HG02870 (cell line): ENCODE data around the gene CUL5.
A peak's percentile ranks its signal among the peaks of the same experiment; 100 is the strongest.
"Not testable (repeated sequence)": the region's sequence is repeated elsewhere in the genome, so short reads cannot be mapped to it uniquely, and the experiment has no call there.

Experiments used
- ATAC-seq: cut with Tn5 transposase; IDR thresholded peaks from one replicate; pipeline ENCODE4 v1.9.1; 2021; ENCODE audit warnings: mild to moderate bottlenecking, moderate library complexity; ENCODE audit not compliant: unreplicated experiment

The CUL5 gene

DNA sequence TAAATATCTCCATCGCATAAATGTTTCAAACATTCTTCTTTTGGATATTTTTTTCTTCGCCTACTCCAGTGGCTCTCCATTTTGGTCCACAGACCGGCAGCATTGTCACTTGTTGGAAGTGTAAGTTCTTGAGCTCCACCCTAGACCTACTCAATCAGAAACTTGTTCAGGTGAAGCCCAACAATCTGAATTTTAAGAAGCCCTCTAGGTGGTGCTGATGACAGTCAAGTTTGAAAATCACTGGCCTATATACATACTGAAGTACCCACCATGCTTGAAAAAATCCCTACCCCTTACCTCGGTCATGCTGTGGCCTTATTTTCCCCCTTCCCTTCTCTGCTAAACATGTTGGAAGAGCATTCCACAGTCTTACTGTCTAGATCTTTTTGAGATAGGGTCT is 102.4 kb downstream of the CUL5 start:
- no peak for ATAC-seq

DNA sequence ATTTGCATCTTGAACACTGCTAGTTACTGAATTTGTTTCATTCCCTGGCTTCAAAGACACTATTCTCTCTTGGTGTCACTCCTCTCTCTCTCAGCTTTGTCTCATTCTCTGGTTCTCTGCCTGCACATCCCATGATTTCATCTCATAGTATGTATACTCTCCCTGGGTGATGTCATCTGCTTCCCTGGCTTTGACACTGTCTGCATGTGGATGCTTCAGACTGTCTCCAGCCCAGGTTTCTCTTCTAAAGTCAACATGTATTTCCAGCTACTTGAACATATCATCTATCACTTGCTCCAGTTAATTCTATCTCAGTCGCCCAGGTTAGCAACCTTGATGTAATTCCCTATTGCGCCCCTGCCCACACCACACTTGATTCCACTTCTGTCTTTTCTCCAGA is 103.4 kb downstream of the CUL5 start:
- ATAC-seq, result no peak

DNA sequence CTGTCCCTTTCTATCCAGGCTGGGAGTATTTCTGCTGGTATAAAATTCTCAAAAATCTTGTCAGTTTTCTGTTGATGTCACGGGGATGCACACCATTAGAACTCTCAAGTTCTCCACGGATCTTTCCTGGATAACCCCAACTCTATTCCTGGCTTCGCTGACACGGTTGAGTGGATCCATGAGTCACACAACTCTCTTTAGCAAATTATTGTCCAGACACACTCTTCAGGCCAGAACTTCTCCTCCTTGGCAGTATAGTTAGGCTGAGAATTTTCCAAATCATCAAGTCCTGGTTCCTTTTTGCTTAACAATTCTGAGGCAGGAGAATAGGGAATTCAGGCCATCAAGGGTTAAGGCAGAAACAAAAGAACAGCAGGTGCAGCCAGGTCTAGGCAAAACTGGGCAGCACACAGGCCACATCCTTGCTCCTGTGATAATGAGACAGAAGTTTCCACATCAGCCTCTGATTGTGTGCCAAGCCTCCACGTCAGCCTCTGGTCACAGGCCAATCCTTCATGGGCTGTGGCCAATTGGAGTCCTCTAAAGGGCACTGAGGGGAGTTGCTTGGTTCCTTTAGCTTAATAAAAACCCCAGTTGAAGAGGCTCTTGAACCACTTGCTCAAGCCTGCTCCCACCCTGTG is 106.9 kb downstream of the CUL5 start:
- ATAC-seq, result no peak

GRCh38 chr11:108117746-108118371 is 109.2 kb downstream of the CUL5 start:
- no peak for ATAC-seq

DNA sequence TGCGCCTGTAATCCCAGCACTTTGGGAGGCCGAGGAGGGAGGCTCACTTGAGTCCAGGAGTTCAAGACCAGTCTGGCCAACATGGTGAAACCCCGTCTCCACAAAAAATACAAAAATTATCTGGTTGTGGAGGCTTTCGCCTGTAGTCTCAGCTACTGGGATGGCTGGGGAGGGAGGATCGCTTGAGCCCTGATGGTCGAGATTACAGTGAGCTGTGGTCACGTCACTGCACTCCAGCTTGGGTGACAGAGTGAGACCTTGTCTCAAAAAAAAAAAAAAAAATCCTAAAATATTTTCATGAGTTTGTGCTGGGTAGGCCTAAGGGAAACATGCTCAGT is 112.2 kb downstream of the CUL5 start:
- ATAC-seq, result peak; percentile 15

- ATAC-seq, result peak; percentile 93
These were observed 112.8 kb downstream of the CUL5 start, which contains the start of gene ACAT1 for GRCh38 chr11:108121274-108122155. Gene ACAT1 (plus strand): TSS chr11:108121567. CDS start chr11:108121607, 40 bp downstream.

DNA sequence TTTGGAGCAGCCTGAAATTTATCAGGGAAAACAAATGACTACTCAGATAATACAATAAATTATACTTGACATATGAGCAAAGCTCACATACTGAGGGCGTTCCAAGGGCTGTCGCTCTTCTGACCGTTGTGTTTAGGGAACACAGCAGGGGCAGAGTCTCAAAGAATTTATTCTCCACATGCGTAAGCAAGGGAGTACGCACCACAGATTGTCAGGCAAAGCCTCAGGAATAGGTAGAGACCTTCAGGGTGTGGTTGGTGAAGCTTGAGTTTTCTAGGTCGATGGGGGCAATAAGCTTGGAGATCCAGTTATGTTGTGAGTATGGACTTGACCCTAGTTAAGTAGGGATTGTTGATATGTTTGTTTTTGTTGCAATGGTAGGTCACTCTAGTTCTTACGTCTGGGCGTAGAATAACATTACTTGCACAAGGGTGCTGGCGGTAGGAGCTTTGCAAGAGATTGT is 113.5 kb downstream of the CUL5 start:
- ATAC-seq, result no peak

GRCh38 chr11:108125096-108125495 is 116.4 kb downstream of the CUL5 start:
- ATAC-seq, result no peak

DNA sequence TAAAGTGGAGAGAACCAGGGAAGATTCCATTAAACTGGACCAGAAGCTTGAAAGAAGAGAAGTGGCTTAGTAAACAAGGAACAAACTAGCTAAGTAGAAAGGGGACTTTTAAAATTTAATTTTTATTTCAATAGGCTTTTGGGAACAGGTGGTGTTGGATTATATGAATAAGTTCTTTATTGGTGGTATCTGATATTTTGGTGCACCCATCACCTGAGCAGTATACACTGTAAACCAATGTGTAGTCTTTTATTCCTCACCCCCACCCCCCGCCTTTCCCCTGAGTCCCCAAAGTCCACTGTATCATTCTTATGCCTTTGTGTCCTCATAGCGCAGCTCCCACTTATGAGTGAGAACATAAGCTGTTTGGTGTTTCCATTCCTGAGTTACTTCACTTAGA is 120.1 kb downstream of the CUL5 start:
- ATAC-seq, result no peak

- no peak for ATAC-seq
These were observed 123.3 kb downstream of the CUL5 start for GRCh38 chr11:108131993-108132392.

DNA sequence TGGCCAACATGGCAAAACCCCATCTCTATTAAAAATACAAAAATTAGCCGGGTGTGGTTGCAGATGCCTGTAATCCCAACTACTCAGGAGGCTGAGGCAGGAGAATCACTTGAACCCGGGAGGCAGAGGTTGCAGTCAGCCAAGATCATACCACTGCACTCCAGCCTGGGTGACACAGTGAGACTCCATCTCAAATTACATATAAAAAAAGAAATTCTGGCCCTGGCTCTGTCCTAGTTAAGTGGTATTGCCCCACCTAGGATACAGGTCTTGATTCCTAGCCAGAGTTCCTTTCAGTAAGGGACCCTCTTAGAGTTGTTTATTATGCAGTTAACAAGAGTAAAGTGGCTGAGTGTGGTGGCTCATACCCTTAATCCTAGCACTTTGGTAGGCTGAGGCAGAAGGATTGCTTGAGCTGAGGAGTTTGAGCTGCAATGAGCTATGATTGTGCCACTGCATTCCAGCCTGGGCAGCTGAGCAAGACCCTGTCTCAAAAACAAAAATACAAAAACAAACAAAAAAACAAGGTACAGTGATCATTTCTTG is 124.4 kb downstream of the CUL5 start:
- ATAC-seq, result not testable (repeated sequence)

- ATAC-seq, result peak; percentile 48
These were observed 127.3 kb downstream of the CUL5 start for GRCh38 chr11:108135845-108136544.

GRCh38 chr11:108137212-108137611 is 128.5 kb downstream of the CUL5 start:
- ATAC-seq, result no peak

- ATAC-seq, result no peak
These were observed 133.6 kb downstream of the CUL5 start for GRCh38 chr11:108142304-108142703.

DNA sequence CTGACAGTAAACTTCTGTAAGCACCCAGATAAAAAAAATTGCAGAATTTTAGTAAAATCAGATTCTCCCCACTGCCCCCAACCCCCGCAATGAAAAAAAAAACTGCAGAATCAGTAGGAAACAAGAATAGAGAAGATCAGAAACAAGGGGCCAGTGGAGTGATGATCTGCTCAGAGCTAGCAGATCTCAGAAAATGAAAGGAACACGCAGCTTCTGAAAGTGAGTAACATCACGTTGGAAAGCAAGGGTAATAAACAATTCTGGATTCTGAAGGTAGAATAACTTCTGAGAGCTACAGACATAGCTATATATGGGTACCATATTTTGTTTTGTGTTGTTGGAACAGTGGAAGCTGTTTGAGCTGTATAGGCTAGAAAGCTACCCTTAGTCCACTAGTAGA is 135.9 kb downstream of the CUL5 start:
- ATAC-seq, result no peak

DNA sequence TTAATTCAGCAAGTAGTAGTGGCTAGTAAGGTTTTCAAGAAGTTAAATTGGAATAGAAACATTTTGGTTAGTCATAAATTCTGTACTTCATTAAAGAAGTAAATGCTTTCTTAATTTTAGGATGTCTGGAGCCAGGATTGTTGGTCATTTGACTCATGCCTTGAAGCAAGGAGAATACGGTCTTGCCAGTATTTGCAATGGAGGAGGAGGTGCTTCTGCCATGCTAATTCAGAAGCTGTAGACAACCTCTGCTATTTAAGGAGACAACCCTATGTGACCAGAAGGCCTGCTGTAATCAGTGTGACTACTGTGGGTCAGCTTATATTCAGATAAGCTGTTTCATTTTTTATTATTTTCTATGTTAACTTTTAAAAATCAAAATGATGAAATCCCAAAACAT is 138.5 kb downstream of the CUL5 start:
- ATAC-seq, result no peak

DNA sequence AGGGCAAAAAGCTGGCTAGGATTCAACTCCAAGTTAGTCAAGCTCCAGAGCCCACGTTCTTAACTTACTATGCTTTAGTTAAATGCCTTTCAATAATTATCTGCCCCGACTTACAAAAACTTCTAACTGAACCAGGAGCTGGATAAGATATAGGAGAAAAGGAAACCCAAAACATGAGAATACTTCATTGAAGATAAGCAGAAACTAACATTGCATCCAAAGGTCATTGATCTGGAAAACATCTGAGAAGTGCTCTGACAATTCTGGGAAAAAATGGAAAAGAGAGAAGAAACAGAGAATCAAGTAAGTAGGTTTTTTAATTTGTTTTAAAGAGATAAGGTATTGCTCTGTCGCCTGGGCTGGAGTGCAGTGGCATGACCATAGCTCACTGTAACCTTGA is 139.9 kb downstream of the CUL5 start:
- no peak for ATAC-seq

- no peak for ATAC-seq
These were observed 145.9 kb downstream of the CUL5 start for GRCh38 chr11:108154591-108154990.
